A673 (cell line): Measurements from ENCODE around the gene FRMD4A. TPM values are rescaled to one million over a fixed set of nuclear protein-coding genes. Genes with fewer than 3 reads are reported as not detected.

ENCODE experiments used
- BruUV-seq: library from RNA; stranded (reverse); fragments of 400-500 nt; replicated peaks from 2 replicates; lab custom pipeline; 2021; lab: Mats Ljungman, UMichigan
- CTCF ChIA-PET: fragments of 300-600 bp; sonication (Branson Sonifier 250); formaldehyde crosslinking; loops from one replicate; lab custom pipeline; 2022; ENCODE audit warnings: antibody characterized with exemption; lab: Charles Lee
- POLR2A ChIA-PET: fragments of 300-600 bp; sonication (Branson Sonifier 250); formaldehyde crosslinking; loops from one replicate; lab custom pipeline; 2022; ENCODE audit warnings: antibody characterized with exemption; ENCODE audit not compliant: low non-redundant PET; lab: Charles Lee
- DNase-seq: peaks from one replicate; pipeline ENCODE4 v3.0.0-alpha.2; 2015; ENCODE audit warnings: low spot score
- H3K27ac ChIP-seq: fragments of 200-600 bp; sonication (generic); 2 replicates; pipeline ENCODE4 v1.5.1; 2016; ENCODE audit warnings: mixed run types, low read depth, mild to moderate bottlenecking, mixed read lengths, antibody characterized with exemption, low read length; ENCODE audit not compliant: poor library complexity, severe bottlenecking
- H3K27me3 ChIP-seq: fragments of 200-600 bp; sonication (generic); replicated peaks from 2 replicates; pipeline ENCODE4 v1.6.1; 2017; ENCODE audit warnings: mixed run types, low read depth, mild to moderate bottlenecking, mixed read lengths, antibody characterized with exemption, low read length; ENCODE audit not compliant: insufficient read depth, poor library complexity
- H3K36me3 ChIP-seq: fragments of 200-600 bp; sonication (generic); 2 replicates; pipeline ENCODE4 v1.6.1; 2016; ENCODE audit warnings: mixed run types, mild to moderate bottlenecking, mixed read lengths, antibody characterized with exemption, low read length; ENCODE audit not compliant: insufficient read depth, poor library complexity, severe bottlenecking
- H3K4me1 ChIP-seq: fragments of 200-600 bp; sonication (generic); 2 replicates; pipeline ENCODE4 v1.6.1; 2017; ENCODE audit warnings: mixed run types, mild to moderate bottlenecking, mixed read lengths, antibody characterized with exemption, low read length; ENCODE audit not compliant: insufficient read depth, poor library complexity, severe bottlenecking
- H3K4me3 ChIP-seq: fragments of 200-600 bp; sonication (generic); 2 replicates; pipeline ENCODE4 v1.5.1; 2016; ENCODE audit warnings: low read depth, mixed run types, mild to moderate bottlenecking, mixed read lengths, low read length; ENCODE audit not compliant: poor library complexity, severe bottlenecking
- H3K9me3 ChIP-seq: fragments of 200-600 bp; sonication (generic); 2 replicates; pipeline ENCODE4 v1.6.1; 2016; ENCODE audit warnings: mixed run types, low read depth, mild to moderate bottlenecking, mixed read lengths, antibody characterized with exemption, low read length; ENCODE audit not compliant: poor library complexity, severe bottlenecking
- CTCF ChIP-seq: fragments of 300-800, 200-600 bp; sonication (generic); conservative IDR thresholded peaks from 2 replicates; pipeline ENCODE4 v1.5.1; 2017; ENCODE audit warnings: low read depth, mild to moderate bottlenecking, antibody characterized with exemption, low read length, moderate library complexity, mixed read lengths
- EZH2 ChIP-seq: fragments of 200-600 bp; sonication (generic); IDR thresholded peaks from 2 replicates; pipeline ENCODE4 v1.6.1; 2017; ENCODE audit warnings: borderline replicate concordance, low read depth, mild to moderate bottlenecking, mixed read lengths, antibody characterized with exemption, low read length; ENCODE audit not compliant: poor library complexity, severe bottlenecking
- intact Hi-C: fragments of 100-400 bp; cut with micrococcal nuclease; formaldehyde crosslinking; loops from one replicate; pipeline ENCODE4 v1.10.0; 2022; ENCODE audit not compliant: unreplicated experiment
- total RNA-seq: library from RNA; stranded (reverse); gene quantifications from 2 replicates; pipeline ENCODE4 v1.2.3, GENCODE V29; 2021

The FRMD4A gene
- total RNA-seq, 1 experiment from 2014 or later, result 26.3 TPM

GRCh38 chr10:13984647-13985155 is 346.0 kb downstream of the FRMD4A start:
- Histone ChIP-seq H3K27ac (no peak overlapping the region), H3K27me3 (no peaks in the 10 kb centered on the region), H3K36me3 (no peaks in the 10 kb centered on the region), H3K9me3 (no peaks in the 10 kb centered on the region), H3K4me3 (no peak overlapping the region), H3K4me1 (peaks cover 6% of the 10 kb centered on the region)
- CTCF ChIA-PET, result no interaction called here
- intact Hi-C loops, result no loop called here
- POLR2A ChIA-PET, result no interaction called here
- TF ChIP-seq CTCF, result no peak
- no peak for TF ChIP-seq EZH2
- no TSS peak for BruUV-seq
- DNase-seq, result no peak

DNA sequence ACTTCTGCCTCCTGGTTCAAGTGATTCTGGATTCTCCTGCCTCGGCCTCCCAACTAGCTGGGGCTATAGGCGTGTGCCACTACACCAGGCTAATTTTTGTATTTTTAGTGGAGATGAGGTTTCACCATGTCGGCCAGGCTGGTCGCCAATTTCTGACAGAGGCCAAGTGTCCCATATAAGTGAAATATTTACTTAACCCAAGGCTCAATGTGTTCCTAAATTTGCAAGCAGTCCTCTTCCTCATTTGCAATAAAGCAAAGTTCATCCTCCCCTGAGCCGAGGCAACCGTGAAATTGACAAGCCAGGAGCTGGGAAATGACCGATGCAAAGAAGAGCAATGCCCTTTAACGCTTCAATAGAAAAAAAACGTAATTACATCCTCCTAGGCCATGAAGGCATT is 347.7 kb downstream of the FRMD4A start:
- DNase-seq, result no peak
- peaks cover 6% of the 10 kb centered on the region for H3K4me1 ChIP-seq
- no peaks in the 10 kb centered on the region for H3K27me3 ChIP-seq
- H3K27ac ChIP-seq, result no peak overlapping the region
- H3K4me3 ChIP-seq, result no peak overlapping the region
- ChIA-PET POLR2A (no interaction called here), CTCF (no interaction called here)
- H3K36me3 ChIP-seq, result no peaks in the 10 kb centered on the region
- TF ChIP-seq EZH2 (no peak), CTCF (no peak)
- BruUV-seq, result no TSS peak
- H3K9me3 ChIP-seq, result no peaks in the 10 kb centered on the region
- intact Hi-C loops, result no loop called here

- ChIA-PET CTCF (no interaction called here), POLR2A (no interaction called here)
- TF ChIP-seq EZH2 (no peak), CTCF (no peak)
- Histone ChIP-seq H3K27me3 (no peaks in the 10 kb centered on the region), H3K9me3 (no peaks in the 10 kb centered on the region), H3K27ac (no peak overlapping the region), H3K4me3 (no peak overlapping the region), H3K36me3 (no peaks in the 10 kb centered on the region), H3K4me1 (peaks cover 6% of the 10 kb centered on the region)
- BruUV-seq, result no TSS peak
- no peak for DNase-seq
- intact Hi-C loops, result no loop called here
Measured at GRCh38 chr10:13978533-13979115, 352.1 kb downstream of the FRMD4A start.
